Glomerular visceral epithelial cell (primary cell): ENCODE data around the gene DAGLA.
A peak's percentile ranks its signal among the peaks of the same experiment; 100 is the strongest.

Source experiments
- DNase-seq: peaks from one replicate; pipeline ENCODE4 v3.0.0-alpha.2; 2016; ENCODE audit errors: extremely low spot score

The DAGLA gene

DNA sequence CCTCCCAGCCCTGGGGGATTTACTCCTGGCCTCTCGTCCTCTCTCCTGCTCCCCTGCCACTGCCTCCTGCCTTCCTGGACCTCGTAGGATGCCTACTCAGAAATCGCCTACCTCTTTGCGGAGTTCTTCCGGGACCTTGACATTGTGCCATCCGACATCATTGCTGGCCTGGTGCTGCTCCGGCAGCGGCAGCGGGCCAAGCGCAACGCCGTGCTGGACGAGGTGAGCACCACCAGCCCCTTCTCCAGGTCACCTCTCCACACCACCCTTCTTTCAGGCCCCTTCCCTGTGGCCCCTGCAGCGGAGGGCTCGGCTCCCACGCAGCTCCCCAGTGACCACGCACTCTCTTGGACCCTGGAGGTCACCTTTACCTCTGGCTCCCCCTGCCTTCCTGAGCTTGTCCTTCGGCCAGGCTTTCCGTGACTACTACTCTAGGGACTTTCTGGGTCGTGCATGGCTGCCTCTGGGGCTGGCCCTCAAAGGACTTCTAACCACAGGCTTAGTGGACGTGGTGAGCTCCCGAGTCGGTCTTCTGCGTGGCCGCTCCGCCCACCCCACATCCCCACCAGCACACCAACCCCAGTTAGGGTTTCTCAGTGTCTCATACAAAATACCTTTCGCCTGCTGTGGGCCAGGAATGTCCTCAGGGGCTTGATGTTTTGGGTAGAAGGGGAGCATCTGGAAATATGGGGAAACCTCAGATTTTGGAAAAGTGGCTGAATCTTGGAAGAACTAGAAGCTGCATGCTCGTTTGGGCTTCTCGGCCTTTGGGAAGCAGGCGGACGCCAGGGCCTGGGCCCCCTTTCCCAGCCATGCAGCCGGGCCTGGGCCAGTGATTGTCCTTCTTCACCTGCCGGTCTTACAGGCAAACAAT lies 48.1 kb downstream of the DAGLA start:
- peak; percentile 88 for DNase-seq

DNA sequence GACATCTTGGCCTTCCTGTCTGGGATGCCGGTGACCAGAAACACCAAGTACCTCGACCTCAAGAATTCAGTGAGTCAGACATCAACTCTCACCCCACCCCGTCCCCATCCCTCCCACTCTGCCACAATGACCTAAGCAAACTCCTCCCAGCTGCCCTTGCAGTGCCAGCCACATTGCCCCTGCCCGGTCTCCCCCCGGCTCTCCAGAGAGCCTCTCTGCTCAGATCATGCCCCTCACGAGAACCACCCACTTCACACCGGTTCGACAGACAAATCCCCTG lies 48.7 kb downstream of the DAGLA start:
- DNase-seq = peak; percentile 94

DNA sequence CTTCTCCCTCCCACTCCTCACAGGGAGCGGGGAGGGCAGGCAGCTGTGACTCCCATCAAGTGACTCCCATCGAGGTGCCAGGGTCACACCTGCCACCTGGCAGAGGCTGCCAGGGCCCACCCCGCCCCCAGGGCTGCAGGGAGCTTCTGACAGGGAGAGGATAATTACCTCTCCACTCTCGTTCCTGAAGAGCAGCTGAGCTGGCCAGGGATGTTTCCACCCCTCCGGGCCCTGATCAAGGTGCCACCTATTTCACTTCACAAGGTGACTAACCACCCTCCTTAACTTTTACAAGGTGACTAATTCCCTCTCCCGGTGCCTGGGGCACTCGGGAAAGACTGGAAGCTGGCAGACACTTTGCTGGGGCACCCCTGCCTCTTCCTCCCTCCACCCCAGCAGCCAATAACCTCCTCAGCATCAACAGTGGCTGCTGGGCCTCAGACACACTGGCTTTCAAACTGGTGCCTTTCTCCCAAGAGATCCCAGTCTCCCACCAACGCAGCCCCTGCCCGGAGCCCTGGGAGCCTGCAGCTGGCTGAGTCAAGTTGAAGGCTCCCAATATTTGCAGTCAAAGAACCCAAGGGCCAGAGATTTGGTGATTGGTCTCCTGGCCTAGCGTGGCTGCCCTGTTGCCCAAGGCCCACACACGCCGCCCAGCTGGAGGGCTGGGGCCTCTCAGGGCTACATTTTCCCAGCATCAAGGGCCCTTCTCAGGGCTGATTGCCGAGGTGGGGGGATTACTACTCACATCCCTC lies 50.2 kb downstream of the DAGLA start:
- peak; percentile 44 for DNase-seq

DNA sequence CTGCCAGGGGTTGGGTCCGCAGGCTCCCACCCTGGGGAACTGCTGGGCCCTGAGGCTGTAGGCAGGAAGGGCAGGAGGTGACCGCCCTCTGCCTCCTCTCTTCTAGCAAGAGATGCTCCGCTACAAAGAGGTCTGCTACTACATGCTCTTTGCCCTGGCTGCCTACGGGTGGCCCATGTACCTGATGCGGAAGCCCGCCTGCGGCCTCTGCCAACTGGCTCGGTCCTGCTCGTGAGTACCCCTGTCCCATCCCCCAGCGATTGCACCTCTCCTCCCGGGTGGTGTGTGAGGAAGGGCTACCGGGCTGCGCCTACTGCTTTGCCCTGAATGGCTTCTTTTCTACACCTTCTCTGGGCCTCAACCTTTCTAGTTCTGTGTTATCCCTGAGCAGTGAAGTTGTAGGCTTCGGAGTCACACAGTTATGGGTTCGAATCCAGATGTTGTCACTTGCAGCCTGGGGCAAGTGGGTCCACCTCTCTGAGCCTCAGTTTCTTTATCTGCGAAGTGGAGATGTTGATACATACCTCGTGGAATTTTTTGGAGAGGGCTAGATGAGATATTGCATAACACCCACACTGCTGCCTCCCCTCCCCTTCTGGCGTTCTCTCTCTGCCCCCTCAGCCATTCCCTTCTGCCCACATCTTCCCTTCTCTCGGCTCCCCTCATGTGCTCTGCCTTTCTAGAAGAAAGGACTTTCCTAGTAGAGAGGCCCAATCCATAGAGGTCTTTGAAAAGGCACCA lies 51.2 kb downstream of the DAGLA start:
- DNase-seq = no peak

DNA sequence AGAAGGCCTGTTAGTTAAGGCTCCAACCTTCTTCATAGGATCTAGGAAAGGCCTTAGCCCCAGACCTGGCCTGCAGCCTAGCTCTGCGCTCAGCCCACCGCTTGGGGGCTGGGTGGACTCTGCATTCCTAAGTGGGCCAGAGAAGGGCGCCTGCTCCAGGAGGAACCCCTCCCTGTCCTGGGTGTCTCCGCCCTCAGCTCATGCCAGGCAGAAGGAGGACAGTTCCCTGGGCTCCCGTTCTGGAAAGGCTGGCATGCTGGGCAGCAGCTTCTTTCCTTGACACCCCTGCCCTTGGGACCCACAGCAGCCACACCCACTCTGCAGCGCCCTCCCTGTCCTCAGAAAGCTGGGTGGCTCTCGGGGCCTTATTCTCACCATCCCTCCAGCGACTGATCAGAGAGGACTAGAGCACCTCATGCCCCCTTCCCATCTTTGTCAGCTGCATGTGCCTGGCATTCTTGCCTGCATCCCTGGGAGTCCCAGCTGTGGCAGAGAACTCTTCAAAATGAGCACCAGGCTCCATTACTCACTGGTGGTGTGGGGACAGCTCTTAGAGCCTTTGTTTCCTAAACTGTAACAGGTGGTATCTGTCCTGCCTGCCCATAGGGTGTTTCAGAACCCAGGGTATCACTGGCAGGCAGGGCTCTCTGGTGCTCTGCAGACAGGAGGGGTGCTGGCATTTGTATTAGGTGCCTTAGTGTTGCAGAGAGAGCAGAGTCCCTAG lies 51.9 kb downstream of the DAGLA start:
- DNase-seq = no peak

DNA sequence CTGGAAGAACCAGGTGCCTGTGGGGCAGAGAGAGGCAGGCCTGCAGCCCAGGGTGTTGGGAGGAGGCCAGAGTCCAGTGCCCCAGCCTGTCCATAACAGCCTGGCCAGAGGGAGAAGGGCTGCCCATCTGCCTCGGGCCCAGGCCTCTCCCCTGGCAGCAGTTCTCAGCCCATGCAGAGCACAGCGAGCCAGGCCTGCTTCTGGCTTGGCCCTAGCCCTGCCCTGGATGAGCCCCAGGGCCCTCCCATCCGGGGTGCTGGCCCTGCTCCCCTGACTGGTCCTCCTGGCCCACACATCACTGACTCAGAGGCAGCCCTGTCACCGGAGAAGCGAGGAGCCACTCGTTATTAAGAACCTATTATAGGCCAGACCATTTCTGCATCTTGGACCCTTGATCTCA lies 52.5 kb downstream of the DAGLA start:
- DNase-seq = no peak

DNA sequence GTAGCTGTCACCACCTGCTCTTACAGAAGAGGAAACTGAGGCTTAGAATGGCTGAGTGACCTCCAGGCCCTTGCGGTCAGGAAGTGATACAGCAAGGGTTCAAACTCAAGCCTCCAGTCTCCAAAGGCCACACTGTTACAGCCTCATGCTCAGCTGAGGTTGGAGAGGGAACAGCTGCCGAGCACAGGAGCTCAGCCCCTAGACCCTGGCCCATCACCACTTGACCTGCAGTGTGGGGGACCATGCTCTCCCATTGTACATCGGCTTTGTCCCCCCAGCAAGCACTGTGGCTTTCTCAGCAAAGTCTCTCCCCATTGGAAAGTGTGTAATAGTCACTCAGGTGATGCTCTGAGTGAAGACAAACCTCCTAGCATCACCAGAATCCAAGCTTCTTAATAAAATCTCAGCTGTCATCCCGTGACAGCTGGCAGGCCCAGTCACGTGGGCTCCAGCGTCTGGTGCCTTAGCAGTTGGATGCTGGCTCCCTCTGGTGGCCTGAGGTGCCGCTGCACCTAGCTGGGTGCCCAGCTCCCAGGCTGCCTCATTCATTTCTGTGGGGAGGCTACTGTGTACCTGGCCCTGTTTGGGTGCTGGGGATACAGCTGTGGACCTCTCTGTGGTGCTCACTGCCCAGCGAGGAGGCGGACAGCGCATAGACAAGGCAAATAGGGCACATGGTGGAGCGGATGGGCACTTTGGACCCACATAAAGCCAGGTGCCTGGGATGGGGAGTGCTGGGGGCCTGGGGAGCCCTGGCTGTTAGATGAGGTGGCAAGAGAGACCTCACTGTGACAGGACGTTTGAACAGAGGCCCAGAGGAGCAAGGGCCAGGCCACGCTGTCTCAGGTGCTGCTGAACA lies 53.2 kb downstream of the DAGLA start:
- DNase-seq = peak; percentile 81

DNA sequence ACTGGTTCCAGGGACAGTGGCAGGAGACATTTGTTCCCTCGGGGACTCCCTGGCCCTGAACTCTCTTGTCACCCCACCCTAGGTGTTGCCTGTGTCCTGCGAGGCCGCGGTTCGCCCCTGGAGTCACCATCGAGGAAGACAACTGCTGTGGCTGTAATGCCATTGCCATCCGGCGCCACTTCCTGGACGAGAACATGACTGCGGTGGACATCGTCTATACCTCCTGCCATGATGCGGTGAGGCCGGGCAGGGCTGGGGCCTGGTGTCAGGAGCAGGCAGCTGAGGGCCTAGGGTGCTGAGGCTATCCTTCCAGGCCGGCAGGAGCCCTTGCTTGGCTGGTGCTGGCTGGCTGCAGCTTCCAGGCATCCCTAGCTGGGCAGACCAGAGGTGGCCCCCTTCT lies 54.6 kb downstream of the DAGLA start:
- DNase-seq = no peak

DNA sequence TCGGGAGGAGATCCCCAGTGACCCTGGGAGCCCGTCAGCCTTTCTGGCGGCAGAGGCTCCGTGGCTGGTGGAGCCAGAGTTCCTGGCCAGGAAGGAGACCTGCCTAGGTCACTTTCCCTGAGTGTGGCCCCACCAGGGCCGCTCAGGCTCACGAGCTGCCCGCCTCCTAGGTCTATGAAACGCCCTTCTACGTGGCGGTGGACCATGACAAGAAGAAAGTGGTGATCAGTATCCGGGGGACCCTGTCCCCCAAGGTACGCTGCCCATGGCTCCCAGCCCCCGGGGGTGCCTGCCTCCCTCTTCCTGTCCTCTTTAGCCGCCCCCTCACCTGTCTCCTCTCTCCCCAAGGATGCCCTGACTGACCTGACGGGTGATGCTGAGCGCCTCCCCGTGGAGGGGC lies 55.2 kb downstream of the DAGLA start:
- no peak for DNase-seq

DNA sequence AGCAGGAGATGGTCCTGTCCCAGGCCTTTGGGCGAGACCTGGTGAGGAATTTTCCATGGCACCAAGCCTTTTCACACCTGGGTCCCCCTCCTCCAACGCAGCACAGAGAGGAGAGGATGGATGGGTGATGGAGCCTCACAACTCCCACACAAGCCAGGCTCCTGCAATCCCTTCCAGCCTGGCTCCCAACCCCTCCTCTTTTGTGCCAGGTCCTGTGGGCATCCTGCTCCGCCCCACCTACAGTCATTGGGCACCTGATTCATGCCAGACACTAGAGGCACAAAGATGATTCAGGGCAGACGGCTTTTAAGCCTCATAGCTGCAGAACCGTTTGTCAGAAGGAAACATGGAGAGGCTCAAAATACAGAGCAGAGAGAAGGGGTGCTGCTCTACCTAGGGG lies 56.1 kb downstream of the DAGLA start:
- no peak for DNase-seq

DNA sequence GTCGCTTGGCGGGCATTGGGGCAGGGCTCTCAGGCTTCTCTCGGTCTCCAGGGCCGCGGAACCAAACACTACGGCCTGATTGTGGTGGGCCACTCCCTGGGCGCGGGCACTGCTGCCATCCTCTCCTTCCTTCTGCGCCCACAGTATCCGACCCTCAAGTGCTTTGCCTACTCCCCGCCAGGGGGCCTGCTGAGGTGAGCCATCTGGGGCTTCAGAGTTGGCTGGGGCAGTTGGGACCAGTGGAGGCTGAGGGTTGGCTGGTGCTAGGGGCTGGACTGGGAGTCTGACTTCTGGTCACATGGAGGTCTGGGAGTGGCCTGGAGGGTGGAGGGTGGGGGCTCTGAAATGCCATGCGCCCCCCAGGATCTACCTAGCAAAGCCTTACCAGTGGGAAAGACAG lies 56.9 kb downstream of the DAGLA start:
- no peak for DNase-seq

DNA sequence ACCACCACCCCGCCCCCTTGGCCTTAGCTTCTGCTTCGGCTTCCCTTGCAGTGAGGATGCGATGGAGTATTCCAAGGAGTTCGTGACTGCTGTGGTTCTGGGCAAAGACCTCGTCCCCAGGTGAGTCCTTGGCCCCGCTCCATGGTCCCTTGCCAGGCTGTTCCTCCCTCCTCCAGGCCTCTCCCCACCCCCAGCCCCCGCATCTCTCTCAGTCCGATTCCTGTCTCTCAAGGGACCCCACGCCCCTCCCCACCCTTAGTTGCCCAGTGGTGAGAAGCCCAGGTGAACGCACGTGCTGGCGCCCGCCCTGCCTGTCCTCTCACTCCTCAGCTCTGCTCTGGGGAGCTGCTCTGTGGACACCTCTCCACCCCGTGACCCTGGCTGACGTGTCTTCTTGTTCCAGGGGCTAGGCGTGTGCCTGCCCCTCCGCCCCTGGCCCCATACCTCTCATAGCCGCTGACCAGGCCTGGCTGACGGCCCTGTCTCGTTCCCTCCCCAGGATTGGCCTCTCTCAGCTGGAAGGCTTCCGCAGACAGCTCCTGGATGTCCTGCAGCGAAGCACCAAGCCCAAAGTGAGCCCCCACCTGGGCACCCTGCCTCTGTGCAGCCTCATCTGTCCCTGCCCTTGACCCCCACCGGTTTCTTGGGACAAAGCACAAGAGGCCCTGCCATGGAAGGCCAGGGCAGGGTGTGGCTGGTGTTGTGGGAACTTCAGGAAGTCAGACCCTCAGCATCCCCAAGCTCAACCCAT lies 57.6 kb downstream of the DAGLA start:
- DNase-seq = no peak

DNA sequence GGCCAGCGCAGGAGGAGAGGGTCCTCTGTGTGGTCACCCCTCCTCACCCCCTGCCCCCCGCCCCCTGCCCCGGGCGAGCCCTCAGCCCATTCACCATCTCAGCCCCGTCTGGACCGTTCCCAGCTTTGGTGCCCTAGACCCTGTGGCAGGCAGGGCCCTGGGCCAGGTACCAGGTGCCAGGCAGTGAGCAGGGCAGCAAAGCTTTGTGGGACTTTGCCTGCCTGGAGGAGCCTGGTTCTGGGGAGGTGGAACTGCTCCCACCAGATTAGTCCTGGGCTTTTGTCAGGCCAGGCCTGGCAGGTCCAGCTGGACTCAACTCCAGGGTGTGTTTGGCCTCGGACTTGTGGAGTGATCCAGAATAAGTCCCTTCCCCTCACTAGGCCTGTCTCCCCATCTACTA lies 58.6 kb downstream of the DAGLA start:
- DNase-seq = no peak

DNA sequence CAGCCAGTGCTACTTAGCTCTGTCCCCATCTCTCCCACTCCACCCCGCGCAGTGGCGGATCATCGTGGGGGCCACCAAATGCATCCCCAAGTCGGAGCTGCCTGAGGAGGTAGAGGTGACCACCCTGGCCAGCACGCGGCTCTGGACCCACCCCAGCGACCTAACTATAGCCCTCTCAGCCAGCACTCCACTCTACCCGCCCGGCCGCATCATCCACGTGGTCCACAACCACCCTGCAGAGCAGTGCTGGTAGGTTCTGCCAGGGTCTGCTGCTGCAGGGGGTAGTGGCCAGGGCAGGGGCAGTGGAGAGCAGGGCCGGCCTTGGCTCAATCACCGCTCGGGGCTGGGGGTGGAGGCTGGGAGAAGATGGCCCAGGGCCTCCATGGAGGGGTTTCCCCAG lies 59.2 kb downstream of the DAGLA start:
- DNase-seq = no peak

DNA sequence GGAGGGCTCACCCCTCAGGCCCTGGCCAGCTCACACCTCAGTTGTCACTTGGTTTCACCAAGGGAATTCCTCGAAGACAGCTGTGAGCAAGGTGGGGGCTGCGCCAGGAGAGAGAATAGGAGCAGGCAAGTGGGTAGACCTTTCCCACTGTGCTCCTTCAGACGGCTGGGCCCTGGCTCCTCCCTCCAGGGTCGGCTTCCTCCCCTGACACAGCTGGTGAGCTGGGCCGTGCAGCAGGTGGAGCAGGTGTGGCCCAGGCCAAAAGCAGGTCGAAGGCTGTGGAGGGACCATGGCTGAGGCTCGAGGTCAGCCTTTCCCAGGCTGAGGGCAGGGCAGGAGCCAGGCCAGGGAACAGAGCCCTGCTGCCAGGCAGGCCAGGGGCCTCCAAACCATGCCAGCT lies 59.8 kb downstream of the DAGLA start:
- no peak for DNase-seq

DNA sequence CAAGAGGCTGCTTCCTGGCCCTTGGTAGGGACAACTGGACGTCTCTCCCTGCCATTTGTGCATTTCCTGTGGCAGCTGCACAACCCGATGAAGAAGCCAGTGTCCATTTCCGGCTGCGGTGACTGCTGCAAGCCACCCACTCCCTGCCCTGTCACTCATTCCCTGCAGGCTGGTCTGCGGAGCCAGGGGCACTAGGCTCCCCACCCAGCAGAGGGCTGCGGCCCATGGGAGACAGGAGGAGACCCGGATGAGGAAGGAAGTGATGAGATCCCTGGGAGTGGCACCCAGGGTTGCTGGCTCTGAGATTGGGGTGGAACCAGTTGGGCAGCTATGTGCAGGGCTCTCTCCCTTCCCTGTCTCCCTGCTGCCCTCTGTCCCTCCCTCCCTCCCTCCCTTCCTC lies 62.2 kb downstream of the DAGLA start:
- DNase-seq = no peak

DNA sequence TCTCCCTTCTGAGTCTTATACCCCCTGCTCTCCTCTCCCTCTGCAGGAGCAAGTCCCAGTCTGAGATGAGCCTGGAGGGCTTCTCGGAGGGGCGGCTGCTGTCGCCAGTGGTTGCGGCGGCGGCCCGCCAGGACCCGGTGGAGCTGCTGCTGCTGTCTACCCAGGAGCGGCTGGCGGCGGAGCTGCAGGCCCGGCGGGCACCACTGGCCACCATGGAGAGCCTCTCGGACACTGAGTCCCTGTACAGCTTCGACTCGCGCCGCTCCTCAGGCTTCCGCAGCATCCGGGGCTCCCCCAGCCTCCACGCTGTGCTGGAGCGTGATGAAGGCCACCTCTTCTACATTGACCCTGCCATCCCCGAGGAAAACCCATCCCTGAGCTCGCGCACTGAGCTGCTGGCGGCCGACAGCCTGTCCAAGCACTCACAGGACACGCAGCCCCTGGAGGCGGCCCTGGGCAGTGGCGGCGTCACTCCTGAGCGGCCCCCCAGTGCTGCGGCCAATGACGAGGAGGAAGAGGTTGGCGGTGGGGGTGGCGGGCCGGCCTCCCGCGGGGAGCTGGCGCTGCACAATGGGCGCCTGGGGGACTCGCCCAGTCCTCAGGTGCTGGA lies 63.4 kb downstream of the DAGLA start:
- no peak for DNase-seq

DNA sequence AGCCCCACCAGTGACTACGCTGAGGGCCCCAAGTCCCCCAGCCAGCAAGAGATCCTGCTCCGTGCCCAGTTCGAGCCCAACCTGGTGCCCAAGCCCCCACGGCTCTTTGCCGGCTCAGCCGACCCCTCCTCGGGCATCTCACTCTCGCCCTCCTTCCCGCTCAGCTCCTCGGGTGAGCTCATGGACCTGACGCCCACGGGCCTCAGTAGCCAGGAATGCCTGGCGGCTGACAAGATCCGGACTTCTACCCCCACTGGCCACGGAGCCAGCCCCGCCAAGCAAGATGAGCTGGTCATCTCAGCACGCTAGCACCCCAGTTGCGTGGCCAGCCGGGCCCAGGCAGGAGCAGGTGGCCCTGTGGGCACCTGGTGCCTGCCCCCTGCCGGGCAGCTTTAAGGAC lies 64.0 kb downstream of the DAGLA start:
- DNase-seq = no peak

DNA sequence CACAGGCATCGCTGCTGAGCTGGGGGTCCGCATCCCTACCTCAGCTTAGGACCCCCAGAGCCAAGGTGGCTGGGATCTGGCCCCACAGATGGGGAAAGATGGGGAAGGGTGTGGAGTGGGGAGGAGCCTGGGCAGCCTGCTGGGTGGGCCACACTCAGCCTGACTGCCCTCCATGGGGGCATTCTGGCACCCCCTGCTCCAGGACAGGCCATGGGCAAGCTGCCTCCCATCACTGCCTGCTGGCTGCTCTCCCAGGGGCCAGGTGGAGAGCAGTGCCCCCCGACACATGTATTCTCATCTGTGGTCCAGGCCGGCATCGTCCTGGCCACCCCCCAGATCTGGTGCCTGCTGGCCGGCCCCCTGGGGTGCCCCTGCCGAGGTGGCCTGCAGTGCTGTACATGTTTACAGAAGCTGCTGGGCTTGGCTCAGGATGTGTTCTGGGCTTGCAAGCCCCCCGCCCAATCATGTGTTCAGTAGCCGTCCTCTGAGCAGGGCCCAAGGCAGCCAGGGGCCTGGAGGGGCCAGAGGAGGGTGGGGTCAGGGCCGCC lies 64.5 kb downstream of the DAGLA start:
- no peak for DNase-seq
